GM23338 (cell line): ENCODE measurements around the gene ATXN7L1. TPM values are rescaled to one million over a fixed set of nuclear protein-coding genes. Genes with fewer than 3 reads are reported as not detected.

Experiments
- ATAC-seq: fragments of 200-7000 bp; cut with Tn5 transposase; 3 replicates; pipeline ENCODE4 v1.9.1; 2020
- DNase-seq: peaks from one replicate; pipeline ENCODE4 v3.0.0-alpha.2; 2015; ENCODE audit warnings: low spot score
- H2AFZ ChIP-seq: fragments of 200-600 bp; sonication (generic); 2 replicates; pipeline ENCODE4 v1.8.0; 2016; ENCODE audit warnings: antibody characterized with exemption, mild to moderate bottlenecking, moderate library complexity
- H3F3A ChIP-seq: fragments of 200-600 bp; sonication (generic); replicated peaks from 2 replicates; pipeline ENCODE4 v1.8.0; 2017; ENCODE audit warnings: antibody characterized with exemption, mixed run types, low read depth
- H3K27ac ChIP-seq: fragments of 200-600 bp; sonication (generic); 2 replicates; pipeline ENCODE4 v1.6.1; 2016; ENCODE audit warnings: low read depth
- H3K27me3 ChIP-seq: fragments of 200-600 bp; sonication (generic); 2 replicates; pipeline ENCODE4 v1.8.0; 2016; ENCODE audit warnings: mild to moderate bottlenecking, mixed run types, moderate library complexity; ENCODE audit not compliant: insufficient read depth
- H3K36me3 ChIP-seq: fragments of 200-600 bp; sonication (generic); 2 replicates; pipeline ENCODE4 v1.8.0; 2016; ENCODE audit warnings: mild to moderate bottlenecking; ENCODE audit not compliant: insufficient read depth
- H3K4me1 ChIP-seq: fragments of 200-600 bp; sonication (generic); 2 replicates; pipeline ENCODE4 v1.8.0; 2016; ENCODE audit warnings: mild to moderate bottlenecking, moderate library complexity; ENCODE audit not compliant: insufficient read depth
- H3K4me2 ChIP-seq: fragments of 200-600 bp; sonication (generic); 2 replicates; pipeline ENCODE4 v1.7.1; 2017; ENCODE audit warnings: mixed run types
- H3K4me3 ChIP-seq: fragments of 200-600 bp; sonication (generic); 2 replicates; pipeline ENCODE4 v1.6.1; 2016; ENCODE audit warnings: mixed run types
- H3K79me2 ChIP-seq: fragments of 200-600 bp; sonication (generic); replicated peaks from 2 replicates; pipeline ENCODE4 v1.8.0; 2017; ENCODE audit warnings: mild to moderate bottlenecking; ENCODE audit not compliant: insufficient read depth
- H3K9me2 ChIP-seq: fragments of 200-600 bp; sonication (generic); 2 replicates; pipeline ENCODE4 v1.8.0; 2017; ENCODE audit not compliant: insufficient read depth
- H4K20me1 ChIP-seq: fragments of 200-600 bp; sonication (generic); replicated peaks from 2 replicates; pipeline ENCODE4 v1.8.0; 2017; ENCODE audit warnings: mild to moderate bottlenecking; ENCODE audit not compliant: insufficient read depth
- H3K27ac Mint-ChIP-seq: 2 replicates; pipeline ENCODE4 v1.8.0; 2020; ENCODE audit warnings: inconsistent platforms, mild to moderate bottlenecking, moderate library complexity, mixed read lengths
- H3K27me3 Mint-ChIP-seq: 3 replicates; pipeline ENCODE4 v1.8.0; 2022; ENCODE audit warnings: low read depth, mild to moderate bottlenecking, moderate library complexity, mixed read lengths, inconsistent platforms; ENCODE audit not compliant: insufficient read depth, poor library complexity
- H3K36me3 Mint-ChIP-seq: 3 replicates; pipeline ENCODE4 v1.8.0; 2021; ENCODE audit warnings: low read depth, mild to moderate bottlenecking, inconsistent platforms, moderate library complexity, mixed read lengths
- H3K4me1 Mint-ChIP-seq: 3 replicates; pipeline ENCODE4 v1.8.0; 2020; ENCODE audit warnings: mild to moderate bottlenecking, inconsistent platforms, mixed read lengths
- H3K4me3 Mint-ChIP-seq: 3 replicates; pipeline ENCODE4 v1.8.0; 2021; ENCODE audit warnings: moderate library complexity, mild to moderate bottlenecking, inconsistent platforms, mixed read lengths
- H3K9me3 Mint-ChIP-seq: 3 replicates; pipeline ENCODE4 v1.8.0; 2020; ENCODE audit warnings: moderate library complexity, mild to moderate bottlenecking, inconsistent platforms, mixed read lengths
- CREB1 ChIP-seq: fragments of 250-450 bp; sonication (Bioruptor Pico); IDR thresholded peaks from 2 replicates; pipeline ENCODE4 v1.5.0; 2020; ENCODE audit warnings: low read depth, mild to moderate bottlenecking, moderate library complexity
- ETS1 ChIP-seq: IDR thresholded peaks from 2 replicates; pipeline ENCODE4 v1.6.1; 2016; ENCODE audit warnings: antibody characterized with exemption
- EZH2 ChIP-seq: fragments of 200-600 bp; sonication (generic); IDR thresholded peaks from one replicate; pipeline ENCODE4 v1.8.0; 2017; ENCODE audit warnings: antibody characterized with exemption, mild to moderate bottlenecking, low read depth; ENCODE audit not compliant: unreplicated experiment
- STAT1 ChIP-seq: IDR thresholded peaks from one replicate; pipeline ENCODE4 v1.6.1; 2016; ENCODE audit warnings: antibody characterized with exemption; ENCODE audit not compliant: unreplicated experiment
- ZNF114 ChIP-seq: fragments of 250-450 bp; sonication (Bioruptor Pico); IDR thresholded peaks from 2 replicates; pipeline ENCODE4 v1.5.0; 2020; ENCODE audit warnings: mild to moderate bottlenecking, moderate library complexity
- polyA plus RNA-seq: library from polyadenylated mRNA; unstranded; fragments of >200 nt; fragmentation: Nextera tagmentation; extraction: Ambion mirVana; gene quantifications from 2 replicates; pipeline ENCODE4 v1.2.1, GENCODE V29; 2016
- total RNA-seq: library from RNA; depleted of rRNA; stranded (reverse); fragments of >200 nt; shearing (Covaris generic); gene quantifications from 2 replicates; pipeline ENCODE4 v1.2.3, GENCODE V29; 2014
- TF ChIP-seq, protein P1 (sequence below), 2 experiments: fragments of 200-600 bp in 1 of 2; sonication (generic) in 1 of 2; conservative IDR thresholded peaks; 2 replicates each; pipeline versions ENCODE4 v1.5.1 to v1.6.1; 2016 to 2017; ENCODE audit warnings: antibody characterized with exemption in 2 of 2, low read depth in 2 of 2, mild to moderate bottlenecking in 2 of 2, moderate library complexity in 1 of 2
- TF ChIP-seq, protein P2 (sequence below): IDR thresholded peaks from one replicate; pipeline ENCODE4 v1.6.1; 2018; ENCODE audit warnings: antibody characterized with exemption; ENCODE audit not compliant: unreplicated experiment

Gene ATXN7L1
- total and polyA plus RNA-seq, 2 experiments from 2014 or later: 22.8 to 29.8 TPM

- Histone ChIP-seq H4K20me1 (0 out of 2 replicates have a peak, but pooled peaks cover 15% of the 10 kb centered on the region), H3K36me3 (peaks cover 10% of the 10 kb centered on the region), H3K79me2 (no peaks in the 10 kb centered on the region), H2AFZ (no peak overlapping the region), H3K27ac (no peak overlapping the region), H3F3A (peaks cover 5% of the 10 kb centered on the region; the same call in 1 of the 2 replicates), H3K9me2 (no peaks in the 10 kb centered on the region), H3K27me3 (no peaks in the 10 kb centered on the region), H3K4me3 (no peak overlapping the region), H3K4me1 (peaks cover 14% of the 10 kb centered on the region; the same call in 1 of the 2 replicates), H3K4me2 (no peak overlapping the region)
- H3K4me1 Mint-ChIP-seq: peaks cover 46% of the 10 kb centered on the region
- no peak for DNase-seq
- peaks cover 87% of the 10 kb centered on the region for H3K36me3 Mint-ChIP-seq
- ATAC-seq: no peak
- H3K27me3 Mint-ChIP-seq: peaks cover 16% of the 10 kb centered on the region
- no peak overlapping the region for H3K27ac Mint-ChIP-seq
- TF ChIP-seq, protein P1, sequence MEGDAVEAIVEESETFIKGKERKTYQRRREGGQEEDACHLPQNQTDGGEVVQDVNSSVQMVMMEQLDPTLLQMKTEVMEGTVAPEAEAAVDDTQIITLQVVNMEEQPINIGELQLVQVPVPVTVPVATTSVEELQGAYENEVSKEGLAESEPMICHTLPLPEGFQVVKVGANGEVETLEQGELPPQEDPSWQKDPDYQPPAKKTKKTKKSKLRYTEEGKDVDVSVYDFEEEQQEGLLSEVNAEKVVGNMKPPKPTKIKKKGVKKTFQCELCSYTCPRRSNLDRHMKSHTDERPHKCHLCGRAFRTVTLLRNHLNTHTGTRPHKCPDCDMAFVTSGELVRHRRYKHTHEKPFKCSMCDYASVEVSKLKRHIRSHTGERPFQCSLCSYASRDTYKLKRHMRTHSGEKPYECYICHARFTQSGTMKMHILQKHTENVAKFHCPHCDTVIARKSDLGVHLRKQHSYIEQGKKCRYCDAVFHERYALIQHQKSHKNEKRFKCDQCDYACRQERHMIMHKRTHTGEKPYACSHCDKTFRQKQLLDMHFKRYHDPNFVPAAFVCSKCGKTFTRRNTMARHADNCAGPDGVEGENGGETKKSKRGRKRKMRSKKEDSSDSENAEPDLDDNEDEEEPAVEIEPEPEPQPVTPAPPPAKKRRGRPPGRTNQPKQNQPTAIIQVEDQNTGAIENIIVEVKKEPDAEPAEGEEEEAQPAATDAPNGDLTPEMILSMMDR (conservative IDR thresholded peaks at IDR 0.05; ENCODE audit: low read depth in 2 of 2): 0 out of 4 replicates have a peak, but pooled peaks of 1 of the 2 experiments have one; percentile 10
- no peak for TF ChIP-seq ZNF114 (CRISPR knock-in tag)
- no peak overlapping the region; the same call in 2 of the 3 replicates for H3K4me3 Mint-ChIP-seq
- H3K9me3 Mint-ChIP-seq: no peaks in the 10 kb centered on the region
Measured at GRCh38 chr7:105613611-105614330, 262.6 kb downstream of the ATXN7L1 start.

GRCh38 chr7:105612806-105613205 is 263.6 kb downstream of the ATXN7L1 start:
- H3K9me3 Mint-ChIP-seq: no peaks in the 10 kb centered on the region
- peaks cover 87% of the 10 kb centered on the region for H3K36me3 Mint-ChIP-seq
- H3K4me3 ChIP-seq: no peak overlapping the region
- no peak for ATAC-seq
- H3K27me3 ChIP-seq: no peaks in the 10 kb centered on the region
- peaks cover 4% of the 10 kb centered on the region; the same call in 1 of the 2 replicates for H3F3A ChIP-seq
- no peaks in the 10 kb centered on the region for H3K79me2 ChIP-seq
- peaks cover 7% of the 10 kb centered on the region for H3K36me3 ChIP-seq
- H4K20me1 ChIP-seq: 0 out of 2 replicates have a peak, but pooled peaks cover 13% of the 10 kb centered on the region
- no peaks in the 10 kb centered on the region for H3K9me2 ChIP-seq
- no peak overlapping the region; the same call in 1 of the 2 replicates for H3K27ac Mint-ChIP-seq
- no peak overlapping the region for H2AFZ ChIP-seq
- no peak for DNase-seq
- H3K4me1 Mint-ChIP-seq: peaks cover 43% of the 10 kb centered on the region
- H3K4me2 ChIP-seq: no peak overlapping the region
- H3K27ac ChIP-seq: no peak overlapping the region
- H3K4me1 ChIP-seq: peaks cover 11% of the 10 kb centered on the region; the same call in 1 of the 2 replicates
- H3K27me3 Mint-ChIP-seq: peaks cover 14% of the 10 kb centered on the region
- no peak overlapping the region for H3K4me3 Mint-ChIP-seq
- TF ChIP-seq EZH2: no peak
- TF ChIP-seq STAT1: no peak
- TF ChIP-seq, protein P1 (conservative IDR thresholded peaks at IDR 0.05; ENCODE audit: low read depth in 2 of 2): no peak
- no peak for TF ChIP-seq ZNF114 (CRISPR knock-in tag)
- TF ChIP-seq, protein P2, sequence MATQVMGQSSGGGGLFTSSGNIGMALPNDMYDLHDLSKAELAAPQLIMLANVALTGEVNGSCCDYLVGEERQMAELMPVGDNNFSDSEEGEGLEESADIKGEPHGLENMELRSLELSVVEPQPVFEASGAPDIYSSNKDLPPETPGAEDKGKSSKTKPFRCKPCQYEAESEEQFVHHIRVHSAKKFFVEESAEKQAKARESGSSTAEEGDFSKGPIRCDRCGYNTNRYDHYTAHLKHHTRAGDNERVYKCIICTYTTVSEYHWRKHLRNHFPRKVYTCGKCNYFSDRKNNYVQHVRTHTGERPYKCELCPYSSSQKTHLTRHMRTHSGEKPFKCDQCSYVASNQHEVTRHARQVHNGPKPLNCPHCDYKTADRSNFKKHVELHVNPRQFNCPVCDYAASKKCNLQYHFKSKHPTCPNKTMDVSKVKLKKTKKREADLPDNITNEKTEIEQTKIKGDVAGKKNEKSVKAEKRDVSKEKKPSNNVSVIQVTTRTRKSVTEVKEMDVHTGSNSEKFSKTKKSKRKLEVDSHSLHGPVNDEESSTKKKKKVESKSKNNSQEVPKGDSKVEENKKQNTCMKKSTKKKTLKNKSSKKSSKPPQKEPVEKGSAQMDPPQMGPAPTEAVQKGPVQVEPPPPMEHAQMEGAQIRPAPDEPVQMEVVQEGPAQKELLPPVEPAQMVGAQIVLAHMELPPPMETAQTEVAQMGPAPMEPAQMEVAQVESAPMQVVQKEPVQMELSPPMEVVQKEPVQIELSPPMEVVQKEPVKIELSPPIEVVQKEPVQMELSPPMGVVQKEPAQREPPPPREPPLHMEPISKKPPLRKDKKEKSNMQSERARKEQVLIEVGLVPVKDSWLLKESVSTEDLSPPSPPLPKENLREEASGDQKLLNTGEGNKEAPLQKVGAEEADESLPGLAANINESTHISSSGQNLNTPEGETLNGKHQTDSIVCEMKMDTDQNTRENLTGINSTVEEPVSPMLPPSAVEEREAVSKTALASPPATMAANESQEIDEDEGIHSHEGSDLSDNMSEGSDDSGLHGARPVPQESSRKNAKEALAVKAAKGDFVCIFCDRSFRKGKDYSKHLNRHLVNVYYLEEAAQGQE: no peak
- no peak for TF ChIP-seq ETS1
- TF ChIP-seq CREB1 (CRISPR knock-in tag): no peak
